ENCODE data around the gene NPLOC4. TPM values are rescaled to one million over a fixed set of nuclear protein-coding genes. Genes with fewer than 3 reads are reported as not detected.

The NPLOC4 gene
- total RNA-seq, 1 donor from 2014 or later = 137 TPM

DNA sequence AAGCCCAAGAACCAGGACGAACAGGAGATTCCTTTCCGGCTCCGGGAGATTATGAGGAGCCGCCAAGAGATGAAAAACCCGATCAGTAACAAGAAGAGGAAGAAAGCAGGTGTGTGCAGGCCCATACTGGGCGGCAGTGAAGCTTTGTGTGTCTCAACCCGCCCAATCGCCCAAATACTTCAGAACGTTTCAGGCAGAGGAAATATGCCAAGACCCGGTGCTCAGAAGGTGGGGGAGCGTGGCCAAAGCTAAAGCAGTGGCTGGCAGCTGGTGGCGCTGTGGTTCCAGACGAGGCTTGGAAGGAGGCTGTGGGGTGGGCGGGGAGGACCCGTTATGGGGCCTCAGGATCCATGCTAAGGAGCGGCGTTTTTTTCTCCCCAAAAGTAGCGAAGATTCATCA is 30.8 kb upstream of the NPLOC4 start:
- TF ChIP-seq, protein P1, sequence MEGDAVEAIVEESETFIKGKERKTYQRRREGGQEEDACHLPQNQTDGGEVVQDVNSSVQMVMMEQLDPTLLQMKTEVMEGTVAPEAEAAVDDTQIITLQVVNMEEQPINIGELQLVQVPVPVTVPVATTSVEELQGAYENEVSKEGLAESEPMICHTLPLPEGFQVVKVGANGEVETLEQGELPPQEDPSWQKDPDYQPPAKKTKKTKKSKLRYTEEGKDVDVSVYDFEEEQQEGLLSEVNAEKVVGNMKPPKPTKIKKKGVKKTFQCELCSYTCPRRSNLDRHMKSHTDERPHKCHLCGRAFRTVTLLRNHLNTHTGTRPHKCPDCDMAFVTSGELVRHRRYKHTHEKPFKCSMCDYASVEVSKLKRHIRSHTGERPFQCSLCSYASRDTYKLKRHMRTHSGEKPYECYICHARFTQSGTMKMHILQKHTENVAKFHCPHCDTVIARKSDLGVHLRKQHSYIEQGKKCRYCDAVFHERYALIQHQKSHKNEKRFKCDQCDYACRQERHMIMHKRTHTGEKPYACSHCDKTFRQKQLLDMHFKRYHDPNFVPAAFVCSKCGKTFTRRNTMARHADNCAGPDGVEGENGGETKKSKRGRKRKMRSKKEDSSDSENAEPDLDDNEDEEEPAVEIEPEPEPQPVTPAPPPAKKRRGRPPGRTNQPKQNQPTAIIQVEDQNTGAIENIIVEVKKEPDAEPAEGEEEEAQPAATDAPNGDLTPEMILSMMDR (IDR thresholded peaks at IDR 0.05; ENCODE audit: partially characterized antibody, unreplicated experiment) = no peak
- H3K9me3 Mint-ChIP-seq (ENCODE audit: unreplicated experiment) = peaks cover 1% of the 10 kb centered on the region
- H3K4me1 Mint-ChIP-seq (ENCODE audit: low read depth, unreplicated experiment) = peaks cover 18% of the 10 kb centered on the region
- peak; percentile 39 for DNase-seq
- H3K36me3 Mint-ChIP-seq (ENCODE audit: unreplicated experiment) = no peaks in the 10 kb centered on the region
- peak overlapping the region; percentile 62 for H3K27ac Mint-ChIP-seq (ENCODE audit: unreplicated experiment)
- peak overlapping the region; percentile 95 for H3K4me3 Mint-ChIP-seq (ENCODE audit: unreplicated experiment)
- H3K27me3 Mint-ChIP-seq (ENCODE audit: unreplicated experiment) = peaks cover 2% of the 10 kb centered on the region

DNA sequence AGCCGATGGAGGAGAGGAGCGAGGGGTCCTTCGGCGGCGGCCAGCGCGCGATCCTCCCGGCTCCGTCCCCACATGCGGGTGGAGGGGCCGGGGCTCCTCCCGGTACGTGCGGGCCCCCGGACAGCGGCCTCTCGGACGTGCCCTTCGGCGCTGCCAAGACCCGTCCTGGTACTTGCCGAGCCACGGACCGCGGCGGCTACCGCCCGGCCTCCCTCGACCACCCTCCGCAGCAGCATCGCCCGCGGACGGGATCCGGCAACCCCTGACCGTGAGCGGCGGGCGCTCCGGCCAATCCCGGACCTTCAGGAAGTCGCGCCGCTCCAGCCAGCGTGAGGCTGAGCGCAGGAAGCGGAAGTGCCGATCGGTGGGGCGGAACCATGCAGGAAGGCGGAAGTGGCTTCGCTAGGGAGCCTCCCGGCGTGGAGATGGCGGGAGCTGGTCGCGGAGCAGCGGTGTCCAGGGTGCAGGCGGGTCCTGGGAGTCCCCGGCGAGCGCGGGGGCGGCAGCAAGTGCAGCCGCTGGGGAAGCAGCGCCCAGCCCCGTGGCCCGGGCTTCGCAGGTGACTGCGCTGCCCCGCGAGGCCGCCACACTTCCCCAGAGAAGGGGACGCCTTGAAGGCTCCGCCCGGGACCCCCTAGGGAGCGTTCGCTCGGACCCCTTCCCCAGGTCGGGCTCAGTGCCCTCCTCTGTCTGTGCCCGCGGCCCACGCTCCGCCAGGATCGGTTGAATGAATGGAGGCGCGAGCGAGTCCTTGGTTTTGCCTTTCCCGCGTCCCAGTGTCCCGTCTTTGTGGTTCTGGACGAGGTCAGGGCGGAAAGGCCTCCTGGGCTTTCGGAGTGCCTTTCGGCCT is 29.7 kb upstream of the NPLOC4 start, which contains the start of the genes CCDC137 and OXLD1:
Gene CCDC137 (plus strand): TSS at position 396 of the 850 bp plus-strand sequence. CDS start 30 bp downstream, at position 426.
Gene OXLD1 (minus strand): TSS at position 264 of the 850 bp plus-strand sequence. CDS start 28 bp downstream, at position 236.
- peak; percentile 98 for DNase-seq
- peaks cover 2% of the 10 kb centered on the region for H3K27me3 Mint-ChIP-seq (ENCODE audit: unreplicated experiment)
- H3K4me3 Mint-ChIP-seq (ENCODE audit: unreplicated experiment) = peak within 1 kb of the TSS; percentile 98
- peaks cover 3% of the 10 kb centered on the region for H3K9me3 Mint-ChIP-seq (ENCODE audit: unreplicated experiment)
- peak within 1 kb of the TSS; percentile 93 for H3K27ac Mint-ChIP-seq (ENCODE audit: unreplicated experiment)
- TF ChIP-seq, protein P1 (IDR thresholded peaks at IDR 0.05; ENCODE audit: partially characterized antibody, unreplicated experiment) = no peak
- peaks cover 18% of the 10 kb centered on the region for H3K4me1 Mint-ChIP-seq (ENCODE audit: low read depth, unreplicated experiment)
- no peaks in the 10 kb centered on the region for H3K36me3 Mint-ChIP-seq (ENCODE audit: unreplicated experiment)

DNA sequence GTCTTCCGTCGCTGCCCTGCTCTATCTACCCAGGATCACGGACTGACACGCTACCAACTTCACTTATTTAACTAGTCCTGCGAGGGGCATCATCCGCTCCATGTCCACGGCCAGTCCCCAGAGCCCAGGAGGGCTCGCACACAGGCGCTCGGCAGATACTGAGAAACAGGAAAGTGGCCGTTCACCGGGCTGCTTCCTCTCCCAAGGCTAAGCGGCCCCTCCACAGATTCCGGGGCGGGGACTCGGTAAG is 29.1 kb upstream of the NPLOC4 start:
- Mint-ChIP-seq H3K27me3 (ENCODE audit: unreplicated experiment) (peaks cover 2% of the 10 kb centered on the region), H3K27ac (ENCODE audit: unreplicated experiment) (peak overlapping the region; percentile 93), H3K4me1 (ENCODE audit: low read depth, unreplicated experiment) (peaks cover 18% of the 10 kb centered on the region), H3K36me3 (ENCODE audit: unreplicated experiment) (no peaks in the 10 kb centered on the region), H3K9me3 (ENCODE audit: unreplicated experiment) (peaks cover 3% of the 10 kb centered on the region), H3K4me3 (ENCODE audit: unreplicated experiment) (peak overlapping the region; percentile 98)
- TF ChIP-seq, protein P1 (IDR thresholded peaks at IDR 0.05; ENCODE audit: partially characterized antibody, unreplicated experiment) = no peak
- DNase-seq = no peak

DNA sequence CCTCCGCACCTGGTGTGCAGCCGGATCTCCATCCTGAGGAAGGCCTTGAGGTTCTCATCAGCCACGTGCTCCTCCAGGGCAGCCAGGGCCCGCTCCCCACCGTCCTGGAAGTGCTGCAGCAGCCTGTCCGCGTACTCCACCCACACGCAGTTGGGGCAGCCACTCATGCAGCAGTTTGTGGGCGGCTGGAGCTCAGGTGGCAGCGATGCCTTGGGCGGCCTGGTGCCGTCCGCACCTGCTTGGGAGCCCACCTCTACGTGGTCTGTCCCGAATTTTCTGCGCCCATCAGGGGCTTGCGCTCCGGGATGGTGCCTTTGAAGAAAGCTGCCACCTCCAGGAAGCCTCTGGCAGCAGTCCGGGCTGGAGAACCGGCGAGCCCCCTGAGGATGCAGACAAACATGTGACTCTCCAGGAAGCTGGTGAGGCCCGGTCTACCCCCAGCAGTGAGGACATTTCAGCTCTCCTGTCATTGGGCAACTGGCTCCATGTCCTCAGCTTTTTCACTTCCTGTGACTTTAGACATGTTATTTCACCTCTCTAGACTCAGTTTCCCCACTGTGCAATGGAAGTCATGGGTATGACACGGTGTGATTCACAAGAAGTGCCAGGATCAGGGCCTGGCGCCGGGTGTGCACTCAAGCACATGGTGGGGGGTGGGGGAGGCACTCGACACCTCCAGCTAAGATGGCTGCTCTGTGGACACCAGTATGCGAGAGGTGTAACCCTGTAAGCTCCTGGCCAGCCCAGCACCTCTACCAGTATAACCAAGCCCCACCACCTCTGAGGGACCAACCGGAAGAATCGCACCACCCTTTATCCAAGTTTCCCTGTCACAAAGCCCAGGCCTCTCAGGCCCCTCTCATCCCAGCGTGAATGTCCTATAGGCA is 28.5 kb upstream of the NPLOC4 start:
- peaks cover 3% of the 10 kb centered on the region for H3K9me3 Mint-ChIP-seq (ENCODE audit: unreplicated experiment)
- H3K27me3 Mint-ChIP-seq (ENCODE audit: unreplicated experiment) = peaks cover 2% of the 10 kb centered on the region
- TF ChIP-seq, protein P1 (IDR thresholded peaks at IDR 0.05; ENCODE audit: partially characterized antibody, unreplicated experiment) = no peak
- peak overlapping the region; percentile 93 for H3K27ac Mint-ChIP-seq (ENCODE audit: unreplicated experiment)
- DNase-seq = no peak
- peaks cover 18% of the 10 kb centered on the region for H3K4me1 Mint-ChIP-seq (ENCODE audit: low read depth, unreplicated experiment)
- peak overlapping the region; percentile 98 for H3K4me3 Mint-ChIP-seq (ENCODE audit: unreplicated experiment)
- no peaks in the 10 kb centered on the region for H3K36me3 Mint-ChIP-seq (ENCODE audit: unreplicated experiment)
